Activated B cell treated with CpG ODN at 0.5 μM for 24 hours (primary cell): ENCODE results near the gene RNF220. TPM values are rescaled to one million over a fixed set of nuclear protein-coding genes. Genes with fewer than 3 reads are reported as not detected.
"Not testable (repeated sequence)": the region's sequence is repeated elsewhere in the genome, so short reads cannot be mapped to it uniquely, and the experiment has no call there.

Experiments
- ATAC-seq: fragments of 200-7000 bp; cut with Tn5 transposase; one replicate; pipeline ENCODE4 v1.10.0; 2021; ENCODE audit warnings: low read depth, mild to moderate bottlenecking, moderate library complexity
- CTCF ChIA-PET: fragments of 350-600 bp; sonication (Branson Sonifier 250); formaldehyde crosslinking; loops from one replicate; lab custom pipeline; 2021; ENCODE audit warnings: antibody characterized with exemption; lab: Charles Lee
- POLR2A ChIA-PET: fragments of 350-600 bp; sonication (Branson Sonifier 250); formaldehyde crosslinking; loops from one replicate; lab custom pipeline; 2021; ENCODE audit warnings: antibody characterized with exemption; lab: Charles Lee
- DNase-seq: peaks from one replicate; pipeline ENCODE4 v3.0.0; 2022
- H3K27ac Mint-ChIP-seq: one replicate; pipeline ENCODE4 v1.8.0; 2020; ENCODE audit warnings: mixed read lengths
- H3K27me3 Mint-ChIP-seq: one replicate; pipeline ENCODE4 v1.8.0; 2021; ENCODE audit warnings: mixed read lengths
- H3K36me3 Mint-ChIP-seq: one replicate; pipeline ENCODE4 v1.8.0; 2021; ENCODE audit warnings: low read depth, mixed read lengths
- H3K4me1 Mint-ChIP-seq: one replicate; pipeline ENCODE4 v1.8.0; 2021; ENCODE audit warnings: mixed read lengths
- H3K4me3 Mint-ChIP-seq: one replicate; pipeline ENCODE4 v1.8.0; 2020; ENCODE audit warnings: mild to moderate bottlenecking, mixed read lengths
- H3K9me3 Mint-ChIP-seq: one replicate; pipeline ENCODE4 v1.8.0; 2020; ENCODE audit warnings: mixed read lengths
- intact Hi-C: fragments of 100-400 bp; cut with micrococcal nuclease; formaldehyde crosslinking; loops from one replicate; pipeline ENCODE4 v1.15.1; 2024
- total RNA-seq: library from RNA; stranded (reverse); gene quantifications from 2 replicates; pipeline ENCODE4 v1.2.3, GENCODE V29; 2022
- TF ChIP-seq, protein P1 (sequence below): fragments of 200-600 bp; IDR thresholded peaks from one replicate; pipeline ENCODE4 v1.8.0; 2022; ENCODE audit warnings: antibody characterized with exemption, mild to moderate bottlenecking

The RNF220 gene
- total RNA-seq, 1 donor from 2014 or later, result 103 TPM

DNA sequence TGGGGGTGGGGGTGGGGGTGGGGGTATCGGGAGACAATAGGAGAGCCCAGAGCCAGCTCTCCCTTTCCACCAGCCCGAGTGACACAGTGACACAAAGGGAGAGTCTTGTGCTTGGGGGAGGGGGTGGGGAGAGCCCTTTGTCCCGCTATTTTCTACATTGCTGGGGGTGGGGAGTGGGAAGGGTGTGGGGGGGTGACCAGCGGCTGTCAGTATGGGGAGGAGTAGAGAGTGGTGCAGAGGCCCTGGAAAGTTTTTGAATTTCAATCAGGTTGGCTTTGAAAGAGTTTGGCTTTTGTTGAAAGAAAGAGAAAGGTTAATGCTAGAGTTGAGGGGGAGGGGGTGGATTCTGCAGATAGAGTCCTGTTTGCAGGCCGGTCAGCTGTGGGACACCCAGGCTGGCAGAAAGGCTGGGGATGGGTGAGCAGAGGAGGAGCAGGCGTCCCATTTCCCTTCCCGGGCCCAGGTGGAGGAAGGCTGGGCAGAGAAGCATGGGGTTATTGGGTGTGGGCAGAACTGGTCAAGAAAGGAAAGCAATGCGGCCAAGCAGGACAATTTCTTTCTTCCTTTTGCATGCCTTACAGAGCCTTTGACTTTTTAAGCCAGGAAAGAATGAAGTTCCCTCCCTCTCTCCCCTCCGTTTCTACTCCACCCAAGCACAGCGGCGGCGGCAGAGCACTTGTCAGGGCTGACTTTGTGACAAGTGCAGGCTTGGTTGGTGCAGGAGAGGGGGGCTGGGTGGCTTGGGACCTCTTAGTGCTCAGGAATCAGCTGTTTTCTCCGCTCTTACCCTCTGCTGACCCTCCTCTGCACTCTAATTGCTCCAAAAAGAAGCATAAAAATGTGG is 96.2 kb downstream of the RNF220 start:
- TF ChIP-seq, protein P1, sequence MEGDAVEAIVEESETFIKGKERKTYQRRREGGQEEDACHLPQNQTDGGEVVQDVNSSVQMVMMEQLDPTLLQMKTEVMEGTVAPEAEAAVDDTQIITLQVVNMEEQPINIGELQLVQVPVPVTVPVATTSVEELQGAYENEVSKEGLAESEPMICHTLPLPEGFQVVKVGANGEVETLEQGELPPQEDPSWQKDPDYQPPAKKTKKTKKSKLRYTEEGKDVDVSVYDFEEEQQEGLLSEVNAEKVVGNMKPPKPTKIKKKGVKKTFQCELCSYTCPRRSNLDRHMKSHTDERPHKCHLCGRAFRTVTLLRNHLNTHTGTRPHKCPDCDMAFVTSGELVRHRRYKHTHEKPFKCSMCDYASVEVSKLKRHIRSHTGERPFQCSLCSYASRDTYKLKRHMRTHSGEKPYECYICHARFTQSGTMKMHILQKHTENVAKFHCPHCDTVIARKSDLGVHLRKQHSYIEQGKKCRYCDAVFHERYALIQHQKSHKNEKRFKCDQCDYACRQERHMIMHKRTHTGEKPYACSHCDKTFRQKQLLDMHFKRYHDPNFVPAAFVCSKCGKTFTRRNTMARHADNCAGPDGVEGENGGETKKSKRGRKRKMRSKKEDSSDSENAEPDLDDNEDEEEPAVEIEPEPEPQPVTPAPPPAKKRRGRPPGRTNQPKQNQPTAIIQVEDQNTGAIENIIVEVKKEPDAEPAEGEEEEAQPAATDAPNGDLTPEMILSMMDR, result no peak
- Mint-ChIP-seq H3K27me3 (no peaks in the 10 kb centered on the region), H3K27ac (no peak overlapping the region), H3K4me3 (no peak overlapping the region), H3K4me1 (peaks cover 29% of the 10 kb centered on the region), H3K36me3 (no peaks in the 10 kb centered on the region), H3K9me3 (no peaks in the 10 kb centered on the region)
- no peak for DNase-seq
- no peak for ATAC-seq
- POLR2A ChIA-PET, result no interaction called here
- CTCF ChIA-PET, result no interaction called here
- intact Hi-C loops, result no loop called here

- POLR2A ChIA-PET, H3K36me3 Mint-ChIP-seq, CTCF ChIA-PET, H3K27me3 Mint-ChIP-seq, H3K27ac Mint-ChIP-seq, H3K9me3 Mint-ChIP-seq, ATAC-seq, DNase-seq, H3K4me3 Mint-ChIP-seq, intact Hi-C loops: not testable (repeated sequence)
- peaks cover 29% of the 10 kb centered on the region for H3K4me1 Mint-ChIP-seq
Measured at GRCh38 chr1:44502823-44503222, 97.8 kb downstream of the RNF220 start.

DNA sequence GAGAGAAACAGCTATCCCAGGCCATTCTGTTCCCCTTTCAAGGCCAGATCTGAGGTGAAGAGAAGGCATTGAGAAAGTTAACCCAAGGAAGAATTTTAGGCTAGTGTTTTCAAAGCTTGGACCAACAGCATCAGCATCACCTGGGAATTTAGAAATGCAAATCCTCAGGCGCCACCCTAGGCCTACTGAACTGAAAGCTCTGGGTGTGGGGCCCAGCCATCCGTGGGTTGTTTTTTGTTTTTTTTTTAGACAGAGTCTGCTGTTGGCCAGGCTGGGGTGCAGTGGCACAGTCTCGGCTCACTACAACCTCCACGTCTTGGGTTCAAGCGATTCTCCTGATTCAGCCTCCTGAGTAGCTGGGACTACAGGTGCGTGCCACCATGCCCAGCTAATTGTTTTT is 98.6 kb downstream of the RNF220 start:
- H3K27ac Mint-ChIP-seq, result peak overlapping the region; percentile 61
- peaks cover 33% of the 10 kb centered on the region for H3K4me1 Mint-ChIP-seq
- H3K36me3 Mint-ChIP-seq, result no peaks in the 10 kb centered on the region
- no peaks in the 10 kb centered on the region for H3K27me3 Mint-ChIP-seq
- no peaks in the 10 kb centered on the region for H3K9me3 Mint-ChIP-seq
- TF ChIP-seq, protein P1, result no peak
- H3K4me3 Mint-ChIP-seq, result peak overlapping the region; percentile 49
- ChIA-PET POLR2A (interaction anchor here (2.3 kb wide), 1 partner anchor 11 kb away, joined by 5 read pairs; no protein-coding TSS in a partner anchor), CTCF (no interaction called here)
- ATAC-seq (peak; percentile 69), DNase-seq (no peak)
- intact Hi-C loops, result no loop called here

GRCh38 chr1:44505210-44505993 is 100.3 kb downstream of the RNF220 start:
- Mint-ChIP-seq H3K27me3 (no peaks in the 10 kb centered on the region), H3K9me3 (no peaks in the 10 kb centered on the region), H3K4me3 (no peak overlapping the region), H3K4me1 (peaks cover 42% of the 10 kb centered on the region), H3K36me3 (no peaks in the 10 kb centered on the region), H3K27ac (no peak overlapping the region)
- CTCF ChIA-PET, result no interaction called here
- DNase-seq (no peak), ATAC-seq (no peak)
- TF ChIP-seq, protein P1, result no peak
- intact Hi-C loops, result no loop called here
- POLR2A ChIA-PET, result interaction anchor here (2.3 kb wide), 1 partner anchor 9 kb away, joined by 5 read pairs; no protein-coding TSS in a partner anchor

- no peak overlapping the region for H3K4me3 Mint-ChIP-seq
- intact Hi-C loops, result no loop called here
- H3K27ac Mint-ChIP-seq, result no peak overlapping the region
- no peaks in the 10 kb centered on the region for H3K9me3 Mint-ChIP-seq
- TF ChIP-seq, protein P1, result no peak
- DNase-seq (no peak), ATAC-seq (no peak)
- ChIA-PET POLR2A (no interaction called here), CTCF (no interaction called here)
- H3K36me3 Mint-ChIP-seq, result no peaks in the 10 kb centered on the region
- H3K4me1 Mint-ChIP-seq, result peaks cover 57% of the 10 kb centered on the region
- no peaks in the 10 kb centered on the region for H3K27me3 Mint-ChIP-seq
Measured at GRCh38 chr1:44507490-44508396, 102.7 kb downstream of the RNF220 start.
